GM18519 (cell line): ENCODE results near the gene NAT8L.
"Not testable (repeated sequence)": the region's sequence is repeated elsewhere in the genome, so short reads cannot be mapped to it uniquely, and the experiment has no call there.

Experiments used
- ATAC-seq: cut with Tn5 transposase; IDR thresholded peaks from one replicate; pipeline ENCODE4 v1.9.1; 2021; ENCODE audit warnings: mild to moderate bottlenecking, moderate library complexity; ENCODE audit not compliant: unreplicated experiment, low FRiP score

Gene NAT8L

GRCh38 chr4:2059046-2059725, at the start of gene NAT8L:
TSS of gene NAT8L (plus strand) at chr4:2059327. CDS start at chr4:2059512, 185 bp downstream.
- no peak for ATAC-seq

- no peak for ATAC-seq
These were observed 49.4 kb upstream of the NAT8L start for GRCh38 chr4:2009651-2010233.

GRCh38 chr4:2011583-2011982, 47.5 kb upstream of the NAT8L start:
- ATAC-seq, result no peak

GRCh38 chr4:2015008-2015407, 44.1 kb upstream of the NAT8L start:
- no peak for ATAC-seq

- ATAC-seq, result not testable (repeated sequence)
These were observed 37.6 kb upstream of the NAT8L start for GRCh38 chr4:2021358-2022018.

GRCh38 chr4:2024683-2025082, 34.4 kb upstream of the NAT8L start:
- ATAC-seq, result no peak

GRCh38 chr4:2025817-2026216, 33.3 kb upstream of the NAT8L start:
- ATAC-seq, result no peak

- not testable (repeated sequence) for ATAC-seq
These were observed 32.0 kb upstream of the NAT8L start for GRCh38 chr4:2027120-2027519.

GRCh38 chr4:2031161-2031560, 28.0 kb upstream of the NAT8L start:
- ATAC-seq, result not testable (repeated sequence)

GRCh38 chr4:2036327-2036726, 22.8 kb upstream of the NAT8L start:
- ATAC-seq, result no peak

GRCh38 chr4:2036866-2037265, 22.3 kb upstream of the NAT8L start:
- ATAC-seq, result no peak

GRCh38 chr4:2040391-2041238, 18.5 kb upstream of the NAT8L start:
- ATAC-seq, result no peak

GRCh38 chr4:2041239-2042130, 17.6 kb upstream of the NAT8L start:
- peak; percentile 48 for ATAC-seq

GRCh38 chr4:2042204-2042946, 16.8 kb upstream of the NAT8L start:
- ATAC-seq, result no peak

- no peak for ATAC-seq
These were observed 16.2 kb upstream of the NAT8L start for GRCh38 chr4:2042947-2043395.

GRCh38 chr4:2043396-2044118, 15.6 kb upstream of the NAT8L start:
- no peak for ATAC-seq

- no peak for ATAC-seq
These were observed 15.0 kb upstream of the NAT8L start for GRCh38 chr4:2044119-2044485.
